GM18868 (cell line): ENCODE data around the gene ARHGAP42.

Experiments
- ATAC-seq: cut with Tn5 transposase; IDR thresholded peaks from one replicate; pipeline ENCODE4 v1.9.1; 2021; ENCODE audit warnings: mild to moderate bottlenecking, moderate library complexity; ENCODE audit not compliant: unreplicated experiment

Gene ARHGAP42

GRCh38 chr11:100827934-100828661 lies 141.0 kb downstream of the ARHGAP42 start:
- peak; percentile 96 for ATAC-seq

GRCh38 chr11:100830274-100830673 lies 143.2 kb downstream of the ARHGAP42 start:
- no peak for ATAC-seq

- ATAC-seq, result no peak
Observed at GRCh38 chr11:100830978-100831732, 144.1 kb downstream of the ARHGAP42 start.

GRCh38 chr11:100831929-100832494 lies 144.9 kb downstream of the ARHGAP42 start:
- no peak for ATAC-seq

- no peak for ATAC-seq
Observed at GRCh38 chr11:100832829-100833228, 145.7 kb downstream of the ARHGAP42 start.

GRCh38 chr11:100833276-100833675 lies 146.2 kb downstream of the ARHGAP42 start:
- ATAC-seq, result no peak

- ATAC-seq, result no peak
Observed at GRCh38 chr11:100835854-100836253, 148.8 kb downstream of the ARHGAP42 start.

GRCh38 chr11:100837311-100837710 lies 150.2 kb downstream of the ARHGAP42 start:
- no peak for ATAC-seq

- no peak for ATAC-seq
Observed at GRCh38 chr11:100841711-100842407, 154.8 kb downstream of the ARHGAP42 start.

GRCh38 chr11:100847696-100848216 lies 160.7 kb downstream of the ARHGAP42 start:
- ATAC-seq, result no peak

- ATAC-seq, result no peak
Observed at GRCh38 chr11:100849009-100849900, 162.2 kb downstream of the ARHGAP42 start.

- no peak for ATAC-seq
Observed at GRCh38 chr11:100849901-100850235, 162.8 kb downstream of the ARHGAP42 start.

GRCh38 chr11:100851147-100851546 lies 164.1 kb downstream of the ARHGAP42 start:
- ATAC-seq, result no peak

- ATAC-seq, result no peak
Observed at GRCh38 chr11:100851584-100852152, 164.6 kb downstream of the ARHGAP42 start.

- peak; percentile 69 for ATAC-seq
Observed at GRCh38 chr11:100855466-100856067, 168.5 kb downstream of the ARHGAP42 start.

GRCh38 chr11:100857236-100858005 lies 170.3 kb downstream of the ARHGAP42 start:
- no peak for ATAC-seq

GRCh38 chr11:100860318-100861155 lies 173.4 kb downstream of the ARHGAP42 start:
- ATAC-seq, result no peak

- no peak for ATAC-seq
Observed at GRCh38 chr11:100861212-100861611, 174.1 kb downstream of the ARHGAP42 start.
